T-helper 2 cell treated with Interferon-gamma antibody and Interleukin-4, amounts not matched to agents 100 ng/mL and 5 ng/mL, for 36 hours (primary cell): Measurements from ENCODE around the gene ARID4B. TPM values are rescaled to one million over a fixed set of nuclear protein-coding genes. Genes with fewer than 3 reads are reported as not detected.
"Not testable (repeated sequence)": the region's sequence is repeated elsewhere in the genome, so short reads cannot be mapped to it uniquely, and the experiment has no call there.

Experiments
- intact Hi-C: fragments of 100-400 bp; cut with micrococcal nuclease; formaldehyde crosslinking; loops from one replicate; pipeline ENCODE4 v1.15.1; 2023
- total RNA-seq: library from RNA; stranded (reverse); gene quantifications from 2 replicates; pipeline ENCODE4 v1.2.3, GENCODE V29; 2022

Gene ARID4B
- total RNA-seq, 1 donor from 2014 or later: 44.0 TPM

DNA sequence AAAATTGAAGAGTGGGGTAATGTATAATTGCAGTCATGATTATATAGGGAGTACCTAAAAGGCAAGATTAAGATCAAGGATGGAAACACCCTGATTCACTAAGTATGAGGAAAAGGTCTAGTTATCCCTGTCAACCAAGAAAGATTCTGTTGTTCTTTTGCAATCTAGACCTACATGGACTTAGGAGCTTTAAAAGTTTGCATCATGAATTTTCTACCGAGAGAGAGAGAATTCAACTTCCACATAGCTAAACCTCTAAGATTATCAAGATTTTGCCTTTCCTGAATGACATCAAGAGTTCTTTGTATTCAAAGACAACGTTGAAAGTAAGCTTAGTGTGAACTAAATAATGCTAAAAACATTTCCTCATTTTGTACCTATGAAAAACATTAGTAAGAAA, 88.1 kb downstream of the ARID4B start:
- intact Hi-C loops: no loop called here

DNA sequence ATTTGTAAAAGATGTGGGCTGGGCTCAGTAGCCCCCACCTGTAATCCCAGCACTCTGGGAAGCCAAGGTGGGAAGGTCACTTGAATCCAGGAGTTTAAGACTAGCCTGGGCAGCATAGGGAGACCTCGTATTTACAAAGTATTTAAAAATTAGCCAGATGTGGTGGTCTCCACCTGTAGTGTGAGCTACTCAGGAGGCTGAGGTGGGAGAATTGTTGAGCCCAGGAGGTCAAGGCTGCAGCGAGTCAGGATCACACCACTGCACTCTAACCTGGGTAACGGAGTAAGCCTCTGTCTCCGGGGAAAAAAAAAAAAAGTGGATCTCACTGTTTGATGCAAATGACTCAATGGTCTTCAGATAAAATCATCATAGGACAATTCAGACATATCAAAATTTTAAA, 89.4 kb downstream of the ARID4B start:
- intact Hi-C loops: no loop called here

DNA sequence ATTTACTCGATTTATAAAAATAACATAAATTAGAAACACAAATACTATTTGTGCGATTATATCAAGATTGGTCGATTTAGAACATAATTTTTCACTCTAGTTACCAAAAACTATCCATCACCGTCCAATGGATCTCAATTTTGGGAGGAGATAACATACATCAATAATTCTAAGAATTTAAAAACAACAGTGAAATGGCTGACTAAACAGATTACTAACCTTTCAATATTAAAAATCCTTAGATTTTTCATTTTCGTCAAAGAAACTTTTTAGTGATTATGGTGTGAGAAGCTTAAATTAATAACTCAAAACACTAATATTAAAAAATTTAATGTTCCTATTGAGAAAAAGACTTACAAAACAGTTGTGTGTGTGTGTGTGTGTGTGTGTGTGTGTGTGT, 91.9 kb downstream of the ARID4B start:
- intact Hi-C loops: no loop called here

DNA sequence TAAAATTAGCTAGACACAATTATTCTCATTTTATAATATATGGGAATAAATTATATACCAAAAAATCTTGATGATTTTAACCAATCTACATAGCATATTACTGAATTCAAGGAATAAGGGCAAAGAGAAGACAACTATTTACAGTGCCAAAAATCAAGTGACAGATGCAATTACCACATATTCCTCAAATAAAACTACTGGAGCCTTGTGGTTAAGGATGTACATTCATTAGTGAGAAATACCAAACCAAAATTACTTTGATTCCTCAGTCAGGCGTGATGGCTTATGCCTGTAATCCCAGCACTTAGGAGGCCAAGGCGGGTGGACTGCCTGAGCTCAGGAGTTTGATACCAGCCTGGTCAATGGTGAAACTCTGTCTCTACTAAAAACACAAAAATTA, 98.1 kb downstream of the ARID4B start:
- intact Hi-C loops: no loop called here

DNA sequence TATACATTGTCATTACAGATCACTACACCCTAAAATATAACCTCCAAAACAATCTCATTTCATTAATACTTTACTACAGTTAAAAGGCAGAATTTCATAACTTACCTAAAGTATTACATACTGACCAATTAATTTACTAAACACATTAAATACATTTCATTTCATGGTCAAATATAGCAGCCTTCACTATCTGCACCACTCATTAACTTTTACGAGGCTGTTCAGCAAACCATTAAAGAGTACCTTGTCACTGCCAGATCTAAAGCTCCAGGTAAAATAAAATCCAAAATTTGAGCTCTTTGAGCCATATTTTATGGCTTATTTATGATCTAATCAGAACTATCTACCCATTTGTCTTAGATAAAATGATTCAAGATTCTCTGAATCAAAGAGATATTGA, 100.6 kb downstream of the ARID4B start:
- intact Hi-C loops: no loop called here

DNA sequence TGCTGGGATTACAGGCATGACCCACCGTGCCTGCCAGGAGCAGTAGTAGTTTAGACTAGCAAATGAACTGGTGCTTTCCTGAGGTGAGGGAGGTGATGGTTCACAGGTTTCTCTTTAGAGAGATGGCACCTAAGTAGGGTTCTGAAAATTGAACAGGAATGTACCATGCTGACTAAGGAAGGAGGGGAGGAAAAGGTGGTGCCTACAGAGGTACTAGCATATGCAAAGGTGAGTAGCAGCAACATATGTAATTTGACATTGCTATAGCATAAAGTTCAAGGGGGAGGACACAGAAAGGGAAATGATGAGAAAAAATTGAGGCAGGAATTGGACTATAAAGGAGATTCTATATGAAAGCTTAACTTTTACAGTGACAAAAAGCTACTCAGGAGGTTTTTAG, 101.0 kb downstream of the ARID4B start:
- intact Hi-C loops: no loop called here

DNA sequence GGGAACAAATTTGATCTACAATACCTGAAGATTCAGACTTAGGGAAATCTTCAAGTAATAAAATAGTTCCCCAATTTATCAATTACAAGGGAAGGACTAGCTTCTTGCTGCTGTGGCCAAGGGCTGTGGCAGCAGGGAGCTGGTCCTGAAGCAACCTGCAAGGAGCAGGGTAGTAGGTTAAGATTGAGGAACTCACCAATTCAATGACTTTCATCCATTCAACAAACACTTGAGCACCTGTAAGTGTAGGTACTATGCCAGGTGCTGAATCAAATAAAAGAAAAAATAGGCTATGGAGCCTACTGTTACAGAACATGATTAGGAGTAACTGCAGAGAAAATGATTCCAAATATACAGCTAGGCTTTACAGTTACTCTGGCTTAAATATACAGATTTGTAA, 102.7 kb downstream of the ARID4B start:
- intact Hi-C loops: no loop called here

DNA sequence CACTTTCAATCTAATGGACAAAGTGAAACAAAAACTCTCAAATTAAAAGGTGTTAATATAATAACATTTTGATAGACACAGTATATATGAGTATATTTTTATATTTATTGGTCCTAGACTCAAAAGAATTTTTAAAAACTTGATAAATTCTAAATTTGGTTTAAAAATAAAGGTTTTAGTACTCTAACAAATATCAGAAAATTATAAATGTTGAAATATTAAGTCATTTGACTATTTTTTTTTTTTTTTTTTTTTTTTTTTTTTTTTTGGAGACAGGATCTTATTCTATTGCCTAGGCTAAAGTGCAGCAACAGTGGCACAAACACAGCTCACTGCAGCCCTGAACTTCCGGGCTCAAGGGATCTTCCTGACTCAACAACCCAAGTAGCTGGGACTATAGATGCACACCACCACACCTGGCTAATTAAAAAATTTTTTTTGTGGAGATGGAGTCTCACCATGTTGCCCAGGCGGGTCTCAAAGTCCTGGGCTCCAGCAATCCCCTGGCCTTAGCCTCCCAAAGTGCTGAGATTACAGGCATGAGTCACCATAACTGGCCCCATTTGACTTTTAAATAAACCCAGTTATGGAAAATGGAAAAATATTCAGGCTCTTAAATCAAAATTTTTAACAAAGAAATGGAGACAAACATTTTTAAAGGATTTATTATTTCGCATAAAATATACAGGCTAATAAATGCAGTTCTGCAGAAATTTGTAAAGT, 106.2 kb downstream of the ARID4B start:
- intact Hi-C loops: no loop called here

DNA sequence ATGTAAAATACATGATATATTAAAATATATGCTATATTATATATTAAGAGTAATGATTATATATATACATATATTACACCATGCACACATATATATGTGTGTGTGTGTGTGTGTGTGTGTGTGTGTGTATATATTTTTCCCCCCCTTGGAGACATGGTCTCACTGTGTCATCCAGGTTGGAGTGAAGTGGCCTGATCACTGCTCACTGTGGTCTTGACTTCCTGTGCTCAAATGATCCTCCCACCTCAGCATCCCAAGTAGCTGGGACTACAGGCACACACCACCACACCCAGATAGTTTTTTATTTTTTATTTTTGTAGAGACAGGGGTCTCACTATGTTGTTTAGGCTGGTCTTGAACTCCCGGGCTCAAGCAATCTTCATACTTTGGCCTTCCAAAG, 112.5 kb downstream of the ARID4B start:
- intact Hi-C loops: no loop called here

DNA sequence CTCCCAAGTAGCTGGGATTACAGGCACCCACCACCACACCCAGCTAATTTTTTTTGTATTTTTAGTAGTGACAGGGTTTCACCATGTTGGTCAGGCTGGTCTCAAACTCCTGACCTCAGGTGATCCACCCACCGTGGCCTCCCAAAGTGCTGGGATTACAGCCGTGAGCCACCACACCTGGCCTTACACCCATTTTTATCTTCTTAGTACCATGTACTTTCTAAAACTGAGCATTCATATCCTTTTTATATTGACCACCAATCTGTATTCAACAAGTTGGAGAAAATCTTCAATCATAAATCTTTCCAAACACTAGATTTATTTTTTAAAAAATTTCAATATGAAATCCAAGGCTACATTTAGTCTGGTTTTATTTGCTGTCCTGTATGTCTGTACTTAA, 113.0 kb downstream of the ARID4B start:
- intact Hi-C loops: not testable (repeated sequence)

DNA sequence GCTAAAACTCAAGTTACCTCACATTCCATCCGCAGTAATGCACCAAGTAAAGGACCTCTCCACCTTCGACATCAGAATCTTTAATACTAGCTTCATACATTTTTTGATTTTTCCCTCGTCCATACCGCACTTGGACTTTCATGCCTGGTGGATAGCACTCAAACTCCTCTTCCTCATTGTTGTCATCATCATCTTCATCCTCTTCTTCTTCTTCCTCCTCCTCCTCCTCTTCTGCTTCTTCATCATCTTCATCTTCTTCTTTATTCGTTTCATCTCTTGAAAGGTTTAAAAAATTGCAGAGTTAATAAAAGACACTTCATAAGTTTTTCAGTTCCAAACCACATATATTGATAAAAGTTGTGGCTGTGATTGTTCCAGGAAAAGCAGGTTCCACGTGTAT, 114.2 kb downstream of the ARID4B start:
- intact Hi-C loops: no loop called here

DNA sequence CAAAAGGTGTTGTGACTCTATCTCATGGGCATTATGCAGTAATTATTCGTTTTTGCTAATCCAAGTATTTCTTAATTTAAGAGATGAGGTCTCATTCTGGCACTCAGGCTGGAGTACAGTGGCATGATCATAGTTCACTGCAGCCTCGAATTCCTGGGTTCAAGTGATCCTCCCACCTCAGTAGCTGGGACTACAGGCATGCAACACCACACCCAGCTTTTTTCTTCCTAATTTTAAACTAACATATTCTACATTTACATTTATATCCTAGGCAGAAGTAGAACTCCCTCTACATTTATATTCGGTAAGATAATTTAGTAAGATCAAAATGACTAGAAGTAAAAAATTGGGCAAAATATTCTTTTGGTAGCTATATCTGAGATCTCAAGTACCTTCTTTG, 116.5 kb downstream of the ARID4B start:
- intact Hi-C loops: no loop called here

DNA sequence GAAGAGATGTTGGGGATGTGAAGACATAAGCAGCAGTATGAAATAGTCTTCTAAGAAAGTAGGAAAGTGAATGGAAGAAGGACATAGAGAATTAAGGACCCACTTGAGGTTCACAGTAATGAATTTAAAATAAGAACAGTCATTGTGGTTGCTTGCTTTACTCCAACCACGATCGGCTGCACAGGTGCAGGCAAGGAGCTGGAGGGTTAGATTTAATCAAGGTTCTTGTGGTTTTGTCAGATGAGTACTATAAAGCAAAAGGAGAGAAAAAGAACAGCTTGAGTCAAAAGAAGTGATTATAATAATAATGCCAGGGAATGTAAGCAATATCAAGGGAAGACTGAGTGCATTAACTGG, 120.8 kb downstream of the ARID4B start:
- intact Hi-C loops: loop anchor here (1.0 to 5.0 kb wide), 3 partner anchors 38 to 120 kb away; partner anchors contain the start of genes ARID4B, GGPS1 and RBM34

DNA sequence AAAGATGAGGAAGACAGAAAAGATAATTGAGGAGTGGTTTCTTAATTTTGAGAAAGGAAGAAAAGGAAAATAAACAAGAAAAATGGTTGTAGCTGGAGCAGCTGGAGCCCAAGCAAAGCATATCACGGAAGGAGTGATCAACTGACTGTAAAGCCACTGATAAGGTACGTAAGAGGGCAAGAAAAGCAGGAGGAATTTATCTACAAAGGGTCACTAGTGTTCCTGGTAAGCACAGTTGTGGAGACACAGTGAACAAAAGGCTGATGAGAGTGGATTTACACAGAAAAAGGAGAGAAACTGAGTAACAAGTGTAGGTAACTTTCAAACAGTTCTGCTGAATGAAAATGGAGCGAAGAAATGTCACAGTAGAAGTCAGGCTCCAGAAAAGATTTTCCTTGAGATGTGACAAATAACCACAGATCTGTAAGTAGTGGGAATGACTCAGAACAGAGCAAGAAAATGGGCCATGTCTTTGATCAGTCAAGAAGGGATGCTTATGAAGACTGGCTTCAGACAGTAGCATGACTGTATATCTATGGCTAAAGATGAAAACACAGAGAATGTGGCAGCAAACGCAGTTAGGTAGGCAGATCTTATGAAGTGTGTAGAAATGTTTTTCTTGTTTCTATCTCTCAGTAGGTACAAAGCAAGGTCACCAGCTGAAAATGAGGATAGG, 121.3 kb downstream of the ARID4B start:
- intact Hi-C loops: loop anchor here (1.0 to 5.0 kb wide), 3 partner anchors 39 to 121 kb away; partner anchors contain the start of genes ARID4B, GGPS1 and RBM34

DNA sequence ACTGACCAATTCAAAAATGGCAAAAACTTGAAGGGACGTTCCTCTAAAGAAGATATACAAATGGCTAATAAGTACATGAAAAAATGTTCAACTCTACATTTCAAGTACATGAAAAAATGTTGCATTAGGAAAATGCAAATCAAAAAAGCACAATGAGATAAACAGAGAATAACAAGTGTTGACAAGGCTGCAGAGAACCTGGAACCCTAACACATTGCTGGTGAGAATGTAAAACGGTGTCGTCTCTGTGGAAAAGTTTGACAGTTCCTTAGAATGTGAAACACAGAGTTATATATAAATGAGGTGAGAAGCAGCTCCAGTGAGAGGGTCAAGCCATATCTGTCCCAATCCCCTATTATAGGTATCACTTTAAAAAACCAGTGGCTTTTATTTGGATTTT, 122.3 kb downstream of the ARID4B start:
- intact Hi-C loops: loop anchor here (5.0 kb wide), 2 partner anchors 43 to 122 kb away; partner anchors contain the start of genes ARID4B, GGPS1 and RBM34

DNA sequence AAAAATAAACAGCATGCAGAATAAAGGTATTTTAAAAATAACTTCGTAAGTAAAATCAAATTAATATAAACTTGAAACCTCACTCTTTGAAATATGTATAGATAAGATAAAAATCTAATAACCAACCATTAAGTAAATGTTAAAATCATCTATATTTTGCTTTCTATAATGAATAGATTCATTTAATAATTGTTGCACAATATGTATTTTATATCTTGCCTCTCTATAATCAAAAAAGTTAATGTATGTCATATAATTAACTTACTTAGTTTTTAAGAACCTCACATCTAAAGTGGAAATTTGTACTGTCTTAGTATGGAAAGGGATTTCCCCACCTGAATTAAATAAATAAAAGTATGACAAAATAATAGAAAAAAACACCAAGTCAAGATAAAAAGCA, 124.6 kb downstream of the ARID4B start:
- intact Hi-C loops: no loop called here

DNA sequence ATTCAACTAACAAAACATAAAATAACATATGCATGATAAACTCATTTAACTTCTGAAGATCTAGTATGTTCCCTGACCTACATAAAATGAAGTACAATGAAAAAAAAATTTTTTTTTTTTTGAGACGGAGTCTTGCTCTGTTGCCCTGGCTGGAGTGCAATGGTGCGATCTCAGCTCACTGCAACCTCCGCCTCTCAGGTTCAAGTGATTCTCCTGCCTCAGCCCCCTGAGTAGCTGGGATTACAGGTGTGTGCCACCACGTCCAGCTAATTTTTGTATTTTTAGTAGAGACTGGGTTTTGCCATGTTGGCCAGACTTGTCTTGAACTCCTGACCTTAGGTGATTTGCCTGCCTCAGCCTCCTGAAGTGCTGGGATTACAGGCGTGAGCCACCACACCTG, 125.5 kb downstream of the ARID4B start:
- intact Hi-C loops: not testable (repeated sequence)

DNA sequence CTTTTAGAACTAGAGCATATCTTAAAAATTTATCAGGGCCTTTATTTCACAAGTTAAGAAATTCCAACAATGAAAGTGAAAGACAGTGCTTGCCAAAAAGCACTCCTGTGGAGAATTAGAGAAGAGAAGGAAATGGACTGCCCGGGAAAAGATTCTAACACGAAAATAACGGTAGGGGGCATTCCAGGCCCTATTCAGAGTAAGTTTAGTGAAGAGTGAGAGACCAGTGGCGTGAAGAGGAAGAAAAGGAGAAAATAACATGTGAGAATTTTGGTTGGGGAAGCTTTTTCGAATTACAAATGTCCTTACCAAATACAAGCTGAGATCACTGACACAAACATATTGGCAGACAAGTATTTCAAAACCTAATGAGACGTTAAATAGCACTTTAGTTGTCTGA, 128.5 kb downstream of the ARID4B start:
- intact Hi-C loops: loop anchor here (2.0 kb wide), 1 partner anchor 217 kb away; no protein-coding TSS in a partner anchor

DNA sequence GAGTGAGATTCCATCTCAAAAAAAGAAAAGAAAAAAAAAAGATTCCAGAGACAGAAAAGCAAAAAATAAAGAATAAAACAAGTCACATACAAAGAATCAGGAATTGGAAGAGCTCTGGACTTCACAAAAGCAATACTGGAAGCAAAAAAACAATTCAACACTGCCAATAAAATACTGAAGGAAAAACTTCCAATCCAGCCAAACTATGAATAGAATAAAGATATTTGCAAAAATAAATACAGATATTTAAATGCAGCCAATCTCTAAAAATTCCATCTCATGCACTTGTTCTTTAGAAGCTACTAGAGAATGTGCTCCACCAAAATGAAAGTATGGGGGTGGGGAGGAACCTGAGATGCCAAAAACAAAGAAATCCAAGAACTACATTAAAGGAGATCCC, 137.5 kb downstream of the ARID4B start:
- intact Hi-C loops: no loop called here

DNA sequence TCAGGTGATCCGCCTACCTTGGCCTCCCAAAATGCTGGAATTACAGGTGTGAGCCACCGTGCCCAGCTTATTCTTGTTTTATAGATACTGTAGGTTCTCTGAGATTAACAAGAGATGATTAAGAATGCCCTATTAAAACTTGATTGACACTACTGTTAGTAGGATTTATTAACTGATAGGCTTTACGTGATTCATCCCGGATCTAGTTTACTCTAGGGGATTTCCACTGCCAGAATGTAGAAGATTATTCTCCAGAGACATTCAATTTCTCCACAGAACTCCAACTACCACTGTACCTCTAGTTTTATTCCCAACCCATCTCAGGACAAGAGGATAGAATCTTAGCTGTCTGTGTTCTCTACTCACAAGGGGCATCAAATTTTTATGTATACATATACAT, 140.7 kb downstream of the ARID4B start:
- intact Hi-C loops: no loop called here

DNA sequence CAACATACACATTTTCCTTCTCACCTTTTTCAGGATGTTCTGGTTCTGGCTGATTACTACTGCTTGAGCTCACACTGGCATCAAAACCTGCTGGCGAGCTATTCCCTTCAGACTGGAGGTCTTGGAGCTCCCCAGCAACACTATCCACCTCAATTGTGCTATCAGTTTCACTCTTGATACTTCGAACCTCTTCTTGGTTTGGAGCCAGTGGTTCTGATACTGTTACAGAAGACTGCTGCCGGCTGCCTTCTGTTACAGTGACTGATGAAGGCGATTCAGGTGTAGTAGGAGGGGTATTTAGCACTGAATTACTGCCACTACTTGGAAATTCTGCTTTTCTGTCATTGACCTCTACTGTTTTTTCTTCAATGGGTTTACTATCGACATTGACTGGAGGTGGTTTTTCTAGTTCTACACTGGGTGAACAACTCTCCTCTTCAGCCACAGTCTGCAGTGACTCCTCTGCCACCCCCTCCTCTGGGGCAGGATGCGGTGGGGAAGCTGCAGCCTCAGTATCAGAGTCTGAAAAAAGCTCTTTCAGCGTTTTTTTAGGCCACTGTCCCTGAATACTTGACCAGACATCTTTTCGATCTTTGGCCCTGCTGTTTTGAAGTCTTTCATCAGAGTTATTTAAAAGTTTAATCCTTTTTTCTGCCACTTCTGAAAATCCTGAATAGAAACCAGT, 146.3 kb downstream of the ARID4B start:
- intact Hi-C loops: no loop called here

DNA sequence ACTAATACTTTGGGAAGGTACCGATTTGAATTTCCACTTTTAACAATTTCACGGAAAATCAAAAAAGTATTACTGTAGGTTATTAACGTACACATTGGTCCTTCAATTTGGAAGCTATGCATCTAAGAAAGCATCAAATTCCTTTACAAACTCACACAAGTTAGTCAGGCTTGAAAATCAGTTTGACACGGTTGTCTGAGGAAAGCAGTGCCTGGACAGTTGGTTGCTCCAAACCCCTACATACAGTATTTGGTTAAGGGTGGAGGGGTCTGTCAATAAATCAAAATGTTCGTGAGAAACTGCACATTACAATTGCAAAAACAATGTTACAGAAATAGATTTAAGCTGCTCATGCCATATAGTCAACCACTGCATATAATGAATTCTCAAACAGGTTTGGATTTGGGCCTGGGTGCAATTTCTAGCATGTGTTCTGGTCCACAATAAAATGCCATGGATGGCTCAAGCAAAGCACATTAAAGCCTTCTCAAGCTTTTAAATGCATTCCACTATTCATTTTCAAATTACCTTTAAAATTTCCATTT, 147.0 kb downstream of the ARID4B start:
- intact Hi-C loops: no loop called here
